IPS DF 4.7 (cell line): ENCODE data around the gene ZBTB7C.

Experiments used
- DNase-seq: peaks from one replicate; pipeline ENCODE4 v3.0.0-alpha.2; 2013; ENCODE audit warnings: low spot score; ENCODE audit errors: extremely low read depth

ZBTB7C gene

GRCh38 chr18:48263914-48264902, 145.0 kb downstream of the ZBTB7C start:
- no peak for DNase-seq

DNA sequence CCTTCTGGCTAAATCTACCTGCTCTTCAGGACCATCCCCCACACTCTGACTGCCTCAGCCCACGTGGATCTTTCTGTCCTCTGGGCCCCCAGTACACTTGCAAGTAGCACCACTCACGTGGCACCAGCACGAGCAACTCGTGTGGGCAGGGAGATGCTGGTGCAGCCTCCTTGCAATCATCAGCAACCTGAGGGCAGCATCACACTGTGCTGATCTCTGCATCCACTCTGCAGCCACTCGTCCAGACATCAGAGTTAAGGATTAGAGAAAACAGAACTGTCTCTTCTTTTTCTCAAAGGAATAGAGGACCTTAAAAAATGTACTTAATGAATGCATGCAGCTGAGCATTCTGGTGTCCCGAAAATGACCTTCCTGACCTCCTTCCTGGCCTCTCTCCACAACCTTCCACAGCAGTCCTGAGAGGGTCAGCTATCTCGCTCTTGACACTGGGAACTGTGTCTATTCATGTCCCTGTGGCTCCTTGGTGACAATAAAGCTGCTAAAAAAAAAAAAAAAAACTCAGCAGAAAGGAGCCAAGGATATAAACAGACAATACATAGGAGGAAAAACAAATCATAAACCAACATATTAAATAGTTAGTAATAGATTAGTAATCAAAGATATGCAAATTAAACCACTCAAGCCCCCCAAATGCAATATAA, 145.9 kb downstream of the ZBTB7C start:
- no peak for DNase-seq

DNA sequence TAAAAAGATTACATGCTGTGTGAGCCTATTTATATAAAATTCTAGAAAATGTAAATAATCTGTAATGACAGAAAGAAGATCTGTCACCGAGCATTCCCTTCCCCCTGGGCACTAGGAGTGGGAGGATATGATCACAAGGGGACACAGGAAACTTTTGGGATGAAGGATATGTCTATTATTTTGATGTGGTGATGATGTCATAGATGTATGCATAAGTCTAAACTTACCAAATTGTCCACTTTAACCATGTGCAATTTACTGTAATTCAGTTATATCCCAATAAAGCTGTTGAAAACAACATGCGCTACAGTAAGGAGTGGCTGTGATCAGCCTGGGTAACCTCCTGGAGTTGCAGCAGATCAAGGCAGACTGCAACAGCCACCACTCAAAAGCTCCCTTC, 148.9 kb downstream of the ZBTB7C start:
- no peak for DNase-seq

GRCh38 chr18:48256848-48257247, 152.3 kb downstream of the ZBTB7C start:
- DNase-seq = no peak

GRCh38 chr18:48254077-48254602, 155.0 kb downstream of the ZBTB7C start:
- DNase-seq = no peak

DNA sequence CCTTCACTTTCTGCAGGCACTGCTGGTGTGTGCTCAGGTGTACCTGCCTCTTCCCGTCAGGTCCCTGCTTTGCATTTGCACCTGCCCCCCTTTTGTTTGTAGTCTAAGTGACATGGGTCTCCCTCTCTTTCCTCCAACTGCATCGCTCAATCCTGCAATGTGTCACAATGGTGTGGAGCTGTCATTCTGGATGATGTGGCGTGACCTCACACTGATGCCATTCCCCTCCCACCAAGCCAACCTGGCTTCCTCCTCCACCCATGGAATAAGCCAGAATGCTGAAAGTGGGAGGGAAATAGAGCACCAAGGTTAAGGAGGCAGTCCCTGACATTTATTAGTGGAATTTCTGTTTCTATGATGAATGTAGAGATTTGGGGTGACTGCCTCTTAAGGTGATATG, 156.7 kb downstream of the ZBTB7C start:
- DNase-seq = no peak

DNA sequence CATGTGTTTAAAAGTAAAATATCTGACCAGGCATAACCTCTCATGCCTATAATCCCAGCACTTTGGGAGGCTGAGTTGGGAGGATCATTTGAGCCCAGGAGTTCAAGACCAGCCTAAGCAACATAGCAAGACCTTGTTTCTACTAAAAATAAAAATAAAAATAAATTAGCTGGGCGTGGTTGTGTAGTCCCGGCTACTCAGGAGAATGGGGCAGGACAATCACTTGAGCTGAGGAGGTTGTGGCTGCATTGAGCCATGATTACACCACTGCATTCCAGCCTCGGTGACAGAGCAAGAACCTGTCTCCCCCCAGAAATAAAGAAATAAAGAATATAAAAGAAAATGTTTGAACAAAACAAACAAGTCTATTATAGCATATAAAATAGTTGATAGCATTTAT, 158.3 kb downstream of the ZBTB7C start:
- no peak for DNase-seq

- DNase-seq = no peak
Observed at GRCh38 chr18:48250362-48250907, 158.7 kb downstream of the ZBTB7C start.

DNA sequence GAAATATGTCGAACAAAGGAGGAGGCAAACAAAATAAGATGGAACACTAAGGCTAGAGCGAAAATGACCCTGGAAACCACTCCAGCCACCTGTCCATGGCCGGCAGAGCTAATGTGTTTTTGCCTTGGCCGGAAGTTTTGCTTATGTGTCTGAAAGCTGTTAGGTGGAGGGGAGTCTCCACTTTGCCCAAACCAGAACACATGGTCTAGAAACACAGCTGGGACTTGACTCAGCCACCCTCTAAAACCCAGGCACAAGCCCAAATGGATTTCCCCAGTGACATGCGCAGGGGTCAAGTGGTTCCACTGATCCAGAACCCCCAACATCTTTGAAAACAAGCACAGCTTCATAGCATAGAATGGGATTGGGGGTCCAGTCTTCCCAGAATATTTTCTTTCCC, 159.3 kb downstream of the ZBTB7C start:
- DNase-seq = no peak

GRCh38 chr18:48244530-48244929, 164.7 kb downstream of the ZBTB7C start:
- DNase-seq = no peak

- DNase-seq = no peak
Observed at GRCh38 chr18:48238636-48239035, 170.5 kb downstream of the ZBTB7C start.

DNA sequence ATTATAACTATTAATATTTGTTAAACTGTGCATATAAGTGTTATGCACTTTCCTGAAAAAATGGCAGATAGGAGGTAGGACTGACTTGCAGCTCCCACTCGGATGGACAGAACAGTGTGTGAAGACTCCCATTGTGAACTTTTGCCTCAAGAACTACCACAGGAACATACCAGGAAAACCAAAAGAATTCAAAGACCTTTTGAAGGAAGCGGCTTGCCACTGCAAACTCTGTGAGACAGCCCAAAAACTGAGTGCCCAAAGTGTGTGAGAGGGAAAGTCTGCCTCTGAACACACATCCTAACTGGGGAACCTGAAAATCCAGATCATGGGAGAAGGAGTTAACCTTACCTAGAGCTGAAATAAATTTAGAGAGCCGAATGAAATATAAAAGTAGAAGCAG, 171.0 kb downstream of the ZBTB7C start:
- no peak for DNase-seq

- no peak for DNase-seq
Observed at GRCh38 chr18:48236822-48237221, 172.4 kb downstream of the ZBTB7C start.

DNA sequence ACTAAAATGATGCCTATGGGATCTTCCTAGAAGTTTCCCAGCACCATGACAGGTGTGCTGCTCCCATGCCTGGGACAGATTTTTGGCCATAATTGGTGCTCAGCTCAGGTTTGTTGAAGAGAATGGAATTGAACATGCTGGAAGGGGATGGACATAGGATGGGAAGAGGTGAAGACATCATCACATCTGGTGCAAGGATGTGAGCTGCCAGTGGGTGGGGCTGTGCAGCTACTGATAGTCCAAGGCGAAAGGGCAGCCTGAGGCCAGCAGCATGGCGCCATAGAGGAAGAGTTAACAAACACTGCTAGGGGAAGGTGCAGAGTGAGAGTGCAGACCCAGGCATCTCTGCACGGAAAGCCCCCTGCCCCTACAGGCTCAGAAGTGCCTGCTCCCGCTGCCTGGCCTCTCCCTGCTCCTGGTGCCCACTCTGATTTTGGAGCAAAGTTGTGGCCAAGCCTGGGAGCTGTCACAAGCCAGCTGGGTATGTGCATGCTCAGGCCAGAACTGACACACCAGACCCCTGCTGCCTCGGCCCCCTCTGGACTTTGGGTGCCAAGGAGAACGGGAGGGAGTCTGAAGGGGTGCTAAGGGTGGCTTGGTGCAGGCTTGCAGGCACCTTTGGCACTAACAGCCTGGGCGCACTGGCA, 178.6 kb downstream of the ZBTB7C start:
- DNase-seq = peak; percentile 44

GRCh38 chr18:48229552-48229981, 179.6 kb downstream of the ZBTB7C start:
- DNase-seq = no peak

DNA sequence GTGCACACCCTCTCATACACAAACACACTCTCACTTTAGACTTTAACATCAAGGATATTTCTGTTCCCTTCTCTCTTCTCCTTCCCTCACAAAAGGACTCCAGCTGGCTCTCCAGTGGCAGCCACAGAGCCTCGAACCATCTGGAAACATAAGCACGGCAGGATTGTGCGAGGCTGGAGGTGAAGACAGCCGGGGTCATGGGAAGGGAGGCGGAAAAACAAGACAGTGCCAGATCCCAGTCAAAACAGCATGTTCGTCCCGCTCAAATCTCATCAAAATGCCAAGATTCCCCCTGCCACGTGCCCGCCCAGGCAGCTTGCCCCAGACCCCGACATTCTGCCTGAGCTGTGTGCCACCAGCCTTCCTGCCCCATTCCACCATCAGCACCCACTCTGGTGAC, 180.3 kb downstream of the ZBTB7C start:
- DNase-seq = no peak

DNA sequence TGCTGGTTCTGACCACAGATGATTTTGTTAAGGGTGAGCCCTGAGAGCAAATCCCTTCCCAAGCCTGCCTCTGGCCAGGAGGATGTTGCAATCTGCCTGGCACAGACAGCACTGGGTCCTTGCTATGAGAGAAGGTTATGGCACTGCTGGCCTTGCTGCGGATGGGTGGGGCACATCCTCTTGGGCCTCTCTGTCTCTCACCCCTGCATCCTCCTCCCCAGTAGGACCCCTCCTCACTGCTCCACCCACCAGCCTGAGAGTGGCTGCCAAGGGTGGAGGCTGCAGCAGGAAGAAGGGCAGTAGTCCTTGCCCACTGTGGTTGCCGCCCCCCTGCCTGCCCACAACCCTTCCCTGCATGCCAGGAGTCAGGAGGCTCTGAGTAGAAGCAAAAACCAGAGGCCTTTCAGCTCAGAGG, 180.9 kb downstream of the ZBTB7C start:
- DNase-seq = no peak

DNA sequence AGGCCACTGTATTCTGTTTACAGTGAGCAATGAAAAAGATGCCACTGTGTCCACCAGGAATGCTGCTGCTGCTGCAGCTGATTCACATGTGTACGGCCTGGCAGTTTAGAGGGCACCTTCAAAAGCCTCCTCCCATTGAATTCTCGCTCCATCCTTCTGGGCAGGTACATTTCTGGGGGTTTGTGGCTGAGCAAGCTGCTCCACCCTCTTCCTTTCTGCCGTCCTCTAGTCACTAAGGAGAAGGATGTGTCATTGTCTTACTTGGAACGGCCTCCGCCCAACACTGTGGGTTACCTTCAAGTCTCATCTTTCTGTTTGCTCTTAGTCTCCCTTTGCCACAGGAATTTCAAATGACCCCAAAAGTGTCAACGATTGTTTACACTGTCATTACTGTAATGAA, 182.0 kb downstream of the ZBTB7C start:
- no peak for DNase-seq

DNA sequence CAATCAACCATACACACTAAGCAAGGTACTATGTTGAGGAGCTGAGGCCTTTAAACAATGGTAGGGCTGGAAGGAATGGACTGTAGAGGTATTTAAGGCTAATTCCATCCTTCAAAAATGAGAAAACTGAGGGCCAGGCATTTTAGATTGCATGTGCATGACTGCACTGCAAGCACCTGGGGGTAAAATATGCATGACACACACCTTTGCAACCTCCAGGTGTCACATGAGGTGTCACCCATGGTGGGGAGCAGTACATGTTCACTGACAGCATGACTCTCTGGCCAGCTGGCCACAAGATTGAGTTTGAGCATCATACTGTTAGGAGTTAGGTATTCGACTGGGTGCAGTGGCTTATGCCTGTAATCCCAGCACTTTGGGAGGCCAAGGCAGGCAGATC, 182.8 kb downstream of the ZBTB7C start:
- no peak for DNase-seq

- DNase-seq = no peak
Observed at GRCh38 chr18:48222118-48222517, 187.1 kb downstream of the ZBTB7C start.

DNA sequence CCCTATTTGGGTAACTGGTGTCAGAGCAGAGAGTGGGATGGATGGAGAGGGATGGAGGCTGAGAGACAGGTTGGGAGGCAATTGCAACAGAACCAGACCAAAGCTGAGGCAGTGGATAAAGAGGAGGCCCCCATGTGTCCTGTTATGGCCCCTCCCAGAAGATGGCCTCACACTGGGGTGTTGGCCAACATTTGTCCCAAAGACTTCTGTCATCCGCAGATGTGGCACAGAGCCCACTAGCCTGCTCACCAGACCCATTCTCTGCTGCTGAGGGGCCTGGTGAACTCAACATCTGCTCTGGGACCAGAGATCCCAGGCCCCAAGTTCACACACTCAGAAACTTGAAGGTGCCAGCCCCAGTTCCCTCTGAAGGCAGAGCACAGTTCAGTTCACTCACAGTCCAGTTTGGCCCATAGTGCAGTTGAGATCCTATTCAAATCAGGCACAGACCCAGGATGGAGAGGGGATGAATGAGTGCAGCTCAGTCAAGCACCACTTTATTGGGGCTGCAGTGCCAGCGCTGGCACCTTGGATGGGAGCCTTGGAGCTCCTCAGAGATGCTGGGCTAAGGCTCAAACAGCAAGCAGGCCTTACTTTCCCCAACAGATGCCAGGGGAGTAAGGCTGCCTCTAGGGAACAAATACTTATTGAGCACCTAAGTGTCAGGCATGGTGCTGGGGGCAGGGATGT, 189.2 kb downstream of the ZBTB7C start:
- no peak for DNase-seq
